Mammary epithelial cell (primary cell): Measurements from ENCODE around the gene NCBP1.

Experiments
- CTCF ChIP-seq, 2 donors: IDR thresholded peaks in 1 of 2; conservative IDR thresholded peaks in 1 of 2; 2 replicates each; pipeline ENCODE4 v1.5.1; 2011 to 2012; ENCODE audit warnings: inconsistent platforms in 2 of 2, low read length in 2 of 2, mild to moderate bottlenecking in 2 of 2, control low read depth in 1 of 2, low read depth in 1 of 2; ENCODE audit not compliant: insufficient read depth in 1 of 2; ENCODE audit errors: extremely low read depth in 1 of 2
- EZH2 ChIP-seq: IDR thresholded peaks from 2 replicates; pipeline ENCODE4 v1.6.1; 2012; ENCODE audit warnings: low read length, inconsistent platforms, borderline replicate concordance

DNA sequence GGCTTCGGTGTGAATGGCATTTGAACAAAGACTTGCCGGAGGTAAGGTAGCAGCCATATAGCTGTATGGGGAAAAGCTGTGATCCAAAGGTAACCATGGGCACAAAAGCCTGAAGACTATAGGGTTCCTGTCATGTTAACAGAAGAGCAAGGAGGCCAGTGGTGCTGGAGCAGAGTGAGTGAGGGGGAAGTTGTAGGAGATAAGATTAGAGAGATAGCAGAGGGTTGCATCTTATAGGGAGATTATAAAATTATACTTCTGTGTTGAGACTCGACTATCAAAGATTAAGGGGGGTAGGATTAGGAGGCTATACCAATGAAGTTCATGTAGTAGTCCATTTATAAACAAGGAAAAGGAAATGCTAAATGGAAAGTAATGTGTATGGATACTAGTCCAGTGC is 3.3 kb downstream of the NCBP1 start:
- TF ChIP-seq CTCF (conservative IDR thresholded peaks at IDR 0.05 in 1 of 2, IDR thresholded peaks at IDR 0.05 in 1 of 2; ENCODE audit: extremely low read depth in 1 of 2, insufficient read depth in 1 of 2, low read depth in 1 of 2, low read length in 2 of 2) (no peak), EZH2 (no peak)
